Mammary epithelial cell (primary cell): ENCODE measurements around the gene CTTNBP2.

Experiments
- EZH2 ChIP-seq: IDR thresholded peaks from 2 replicates; pipeline ENCODE4 v1.6.1; 2012; ENCODE audit warnings: low read length, inconsistent platforms, borderline replicate concordance
- TF ChIP-seq, protein P1 (sequence below), 2 donors: IDR thresholded peaks in 1 of 2; conservative IDR thresholded peaks in 1 of 2; 2 replicates each; pipeline ENCODE4 v1.5.1; 2011 to 2012; ENCODE audit warnings: inconsistent platforms in 2 of 2, low read length in 2 of 2, mild to moderate bottlenecking in 2 of 2, control low read depth in 1 of 2, low read depth in 1 of 2; ENCODE audit not compliant: insufficient read depth in 1 of 2; ENCODE audit errors: extremely low read depth in 1 of 2

DNA sequence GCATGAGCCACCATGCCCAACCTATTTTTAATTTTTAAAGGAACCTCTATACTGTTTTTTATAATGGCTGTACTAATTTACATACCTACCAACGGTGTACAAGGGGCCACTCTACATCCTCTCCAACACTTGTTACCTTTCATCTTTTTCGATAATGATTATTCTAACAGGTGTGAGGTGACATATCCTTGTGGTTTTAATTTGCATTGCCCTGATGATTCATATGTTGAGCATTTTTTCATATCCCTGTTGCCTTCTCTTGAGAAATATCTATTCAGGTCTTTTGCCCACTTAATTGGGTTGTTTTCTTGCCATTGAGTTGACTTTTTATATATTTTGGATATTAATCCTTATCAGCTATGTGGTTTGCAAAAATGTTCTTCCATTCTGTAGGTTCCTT lies 167.0 kb downstream of the CTTNBP2 start:
- TF ChIP-seq, protein P1, sequence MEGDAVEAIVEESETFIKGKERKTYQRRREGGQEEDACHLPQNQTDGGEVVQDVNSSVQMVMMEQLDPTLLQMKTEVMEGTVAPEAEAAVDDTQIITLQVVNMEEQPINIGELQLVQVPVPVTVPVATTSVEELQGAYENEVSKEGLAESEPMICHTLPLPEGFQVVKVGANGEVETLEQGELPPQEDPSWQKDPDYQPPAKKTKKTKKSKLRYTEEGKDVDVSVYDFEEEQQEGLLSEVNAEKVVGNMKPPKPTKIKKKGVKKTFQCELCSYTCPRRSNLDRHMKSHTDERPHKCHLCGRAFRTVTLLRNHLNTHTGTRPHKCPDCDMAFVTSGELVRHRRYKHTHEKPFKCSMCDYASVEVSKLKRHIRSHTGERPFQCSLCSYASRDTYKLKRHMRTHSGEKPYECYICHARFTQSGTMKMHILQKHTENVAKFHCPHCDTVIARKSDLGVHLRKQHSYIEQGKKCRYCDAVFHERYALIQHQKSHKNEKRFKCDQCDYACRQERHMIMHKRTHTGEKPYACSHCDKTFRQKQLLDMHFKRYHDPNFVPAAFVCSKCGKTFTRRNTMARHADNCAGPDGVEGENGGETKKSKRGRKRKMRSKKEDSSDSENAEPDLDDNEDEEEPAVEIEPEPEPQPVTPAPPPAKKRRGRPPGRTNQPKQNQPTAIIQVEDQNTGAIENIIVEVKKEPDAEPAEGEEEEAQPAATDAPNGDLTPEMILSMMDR (conservative IDR thresholded peaks at IDR 0.05 in 1 of 2, IDR thresholded peaks at IDR 0.05 in 1 of 2; ENCODE audit: extremely low read depth in 1 of 2, insufficient read depth in 1 of 2, low read depth in 1 of 2, low read length in 2 of 2) = no peak
- no peak for TF ChIP-seq EZH2
